Suprapubic skin (tissue), 4 donors: ENCODE measurements around the gene ARHGEF6.

Source experiments
- EP300 ChIP-seq: sonication (generic); formaldehyde crosslinking; IDR thresholded peaks from one replicate; pipeline ENCODE4 v1.6.1; 2017; ENCODE audit warnings: antibody characterized with exemption
- POLR2A ChIP-seq, 2 donors: fragments of 450-650 bp; IDR thresholded peaks; one replicate each; pipeline ENCODE4 v1.6.1; 2017; ENCODE audit warnings: antibody characterized with exemption in 2 of 2, mild to moderate bottlenecking in 2 of 2, moderate library complexity in 2 of 2
- POLR2AphosphoS5 ChIP-seq, 3 donors: sonication (generic); formaldehyde crosslinking; IDR thresholded peaks; one replicate each; pipeline ENCODE4 v1.6.1; 2017; ENCODE audit warnings: antibody characterized with exemption in 3 of 3
- TF ChIP-seq, protein P1 (sequence below), 2 donors: fragments of 200-600 bp in 1 of 2; fragments of 450-650 bp in 1 of 2; sonication (generic) in 1 of 2; IDR thresholded peaks; one replicate each; pipeline ENCODE4 v1.5.1; 2016 to 2019; ENCODE audit warnings: antibody characterized with exemption in 2 of 2, mild to moderate bottlenecking in 1 of 2, moderate library complexity in 1 of 2

DNA sequence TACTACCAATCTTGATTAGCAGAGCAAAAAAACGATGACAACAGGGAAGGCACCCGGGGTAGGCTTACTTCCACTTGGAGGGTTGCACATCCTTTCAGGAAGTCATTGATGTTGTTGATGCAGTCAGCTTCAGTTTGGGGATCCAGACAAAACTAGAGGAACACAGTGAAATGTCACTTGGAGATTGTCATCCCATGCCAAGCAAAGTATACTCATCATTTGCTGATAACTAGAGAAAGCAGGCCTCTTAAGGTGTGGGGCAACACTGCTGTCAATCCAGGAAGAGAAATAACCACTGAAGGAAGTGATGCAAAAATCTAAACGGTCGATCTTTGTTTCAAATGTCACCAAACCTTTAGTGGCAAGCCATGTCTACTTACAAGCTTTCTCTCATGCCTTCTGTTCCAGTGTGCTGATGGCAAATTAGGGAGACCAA is 1.4 kb downstream of the ARHGEF6 start:
- TF ChIP-seq POLR2AphosphoS5 (IDR thresholded peaks at IDR 0.05) = no peak
- TF ChIP-seq POLR2A (IDR thresholded peaks at IDR 0.05) = no peak
- no peak for TF ChIP-seq EP300
- TF ChIP-seq, protein P1, sequence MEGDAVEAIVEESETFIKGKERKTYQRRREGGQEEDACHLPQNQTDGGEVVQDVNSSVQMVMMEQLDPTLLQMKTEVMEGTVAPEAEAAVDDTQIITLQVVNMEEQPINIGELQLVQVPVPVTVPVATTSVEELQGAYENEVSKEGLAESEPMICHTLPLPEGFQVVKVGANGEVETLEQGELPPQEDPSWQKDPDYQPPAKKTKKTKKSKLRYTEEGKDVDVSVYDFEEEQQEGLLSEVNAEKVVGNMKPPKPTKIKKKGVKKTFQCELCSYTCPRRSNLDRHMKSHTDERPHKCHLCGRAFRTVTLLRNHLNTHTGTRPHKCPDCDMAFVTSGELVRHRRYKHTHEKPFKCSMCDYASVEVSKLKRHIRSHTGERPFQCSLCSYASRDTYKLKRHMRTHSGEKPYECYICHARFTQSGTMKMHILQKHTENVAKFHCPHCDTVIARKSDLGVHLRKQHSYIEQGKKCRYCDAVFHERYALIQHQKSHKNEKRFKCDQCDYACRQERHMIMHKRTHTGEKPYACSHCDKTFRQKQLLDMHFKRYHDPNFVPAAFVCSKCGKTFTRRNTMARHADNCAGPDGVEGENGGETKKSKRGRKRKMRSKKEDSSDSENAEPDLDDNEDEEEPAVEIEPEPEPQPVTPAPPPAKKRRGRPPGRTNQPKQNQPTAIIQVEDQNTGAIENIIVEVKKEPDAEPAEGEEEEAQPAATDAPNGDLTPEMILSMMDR (IDR thresholded peaks at IDR 0.05) = no peak
